ENCODE data around the gene TCF7L1.
"Not testable (repeated sequence)": the region's sequence is repeated elsewhere in the genome, so short reads cannot be mapped to it uniquely, and the experiment has no call there.

DNA sequence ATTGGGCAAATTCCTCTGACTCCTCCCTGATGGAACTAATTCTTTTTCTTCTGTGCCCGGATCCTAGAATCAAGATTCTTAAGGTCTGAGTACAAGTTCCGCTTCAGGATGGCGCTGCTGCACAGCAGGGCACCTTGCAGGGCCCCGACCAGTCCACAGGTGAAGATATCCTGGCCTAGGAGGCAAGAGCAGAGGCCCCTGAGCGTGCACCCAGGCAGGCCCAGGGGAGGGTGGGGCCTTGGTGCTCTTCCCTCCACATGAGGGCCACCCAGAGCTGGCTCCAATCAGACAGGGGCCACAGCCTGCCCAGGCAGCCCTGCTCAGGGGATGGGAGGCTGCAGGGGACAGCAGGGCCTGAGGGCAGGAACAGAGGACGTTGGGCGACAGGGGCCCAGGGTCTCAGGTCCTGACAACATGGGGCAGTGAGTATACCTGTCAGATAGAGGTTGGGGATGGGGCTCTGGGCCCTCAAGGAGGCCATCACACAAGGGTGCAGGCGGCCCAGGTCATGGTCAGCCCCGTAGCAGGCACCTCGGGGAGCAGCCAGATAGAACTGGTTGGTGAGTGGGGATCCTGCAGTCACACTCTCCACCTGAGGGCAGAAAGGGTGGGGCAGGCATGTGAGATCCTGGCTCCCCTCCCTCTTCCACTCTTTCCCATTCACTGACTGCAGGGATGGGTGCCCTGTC is 210.2 kb downstream of the TCF7L1 start:
- TF ChIP-seq CTCF (IDR thresholded peaks at IDR 0.05; ENCODE audit: poor library complexity, severe bottlenecking); POLR2AphosphoS5 (IDR thresholded peaks at IDR 0.05): not testable (repeated sequence)
